Measurements from ENCODE around the gene FANCE. TPM values are rescaled to one million over a fixed set of nuclear protein-coding genes. Genes with fewer than 3 reads are reported as not detected.

Gene FANCE
- total RNA-seq, 1 donor from 2014 or later: 33.4 TPM

DNA sequence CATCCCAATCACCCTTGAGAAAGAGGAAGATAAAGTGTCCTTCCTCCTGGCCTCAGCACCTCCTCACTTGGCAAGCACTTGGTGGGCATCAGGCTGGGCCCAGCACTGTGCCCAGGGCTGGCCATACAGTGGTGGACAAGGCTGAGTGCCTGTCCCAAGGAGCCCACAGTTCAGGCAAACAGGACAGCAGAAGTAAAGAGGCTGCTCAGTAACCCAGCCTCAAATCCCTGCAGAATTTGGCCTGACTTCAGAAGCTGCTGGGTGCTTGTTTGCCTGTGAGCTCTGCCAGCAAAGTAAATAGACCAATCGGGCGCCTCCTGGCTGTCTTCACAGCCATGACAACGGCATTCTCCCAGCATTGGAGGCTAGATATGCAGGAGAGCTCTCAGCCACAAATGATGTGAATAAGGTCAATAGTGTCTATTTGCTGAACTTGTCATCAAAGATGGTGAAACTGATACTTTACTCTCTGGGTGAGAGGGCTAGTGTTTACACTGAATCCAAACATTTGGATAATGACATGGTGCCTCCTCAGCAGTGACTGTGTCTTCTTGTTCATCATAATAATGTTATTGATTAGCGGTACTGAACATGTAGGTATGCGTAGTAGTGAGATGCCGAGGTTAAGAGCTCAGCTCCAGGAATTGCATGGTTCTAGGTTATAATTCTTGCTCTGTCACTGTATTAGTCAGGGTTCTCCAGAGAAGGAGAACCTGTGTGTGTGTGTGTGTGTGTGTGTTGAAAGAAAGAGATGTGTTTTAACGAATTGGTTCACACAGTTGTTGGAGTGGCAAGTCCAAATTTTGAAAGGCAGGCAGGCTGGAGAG is 36.9 kb upstream of the FANCE start:
- H3K27ac Mint-ChIP-seq (ENCODE audit: unreplicated experiment): no peak overlapping the region
- peaks cover 3% of the 10 kb centered on the region for H3K27me3 Mint-ChIP-seq (ENCODE audit: unreplicated experiment)
- no peak overlapping the region for H3K4me3 Mint-ChIP-seq (ENCODE audit: unreplicated experiment)
- H3K9me3 Mint-ChIP-seq (ENCODE audit: unreplicated experiment): no peaks in the 10 kb centered on the region
- TF ChIP-seq, protein P1, sequence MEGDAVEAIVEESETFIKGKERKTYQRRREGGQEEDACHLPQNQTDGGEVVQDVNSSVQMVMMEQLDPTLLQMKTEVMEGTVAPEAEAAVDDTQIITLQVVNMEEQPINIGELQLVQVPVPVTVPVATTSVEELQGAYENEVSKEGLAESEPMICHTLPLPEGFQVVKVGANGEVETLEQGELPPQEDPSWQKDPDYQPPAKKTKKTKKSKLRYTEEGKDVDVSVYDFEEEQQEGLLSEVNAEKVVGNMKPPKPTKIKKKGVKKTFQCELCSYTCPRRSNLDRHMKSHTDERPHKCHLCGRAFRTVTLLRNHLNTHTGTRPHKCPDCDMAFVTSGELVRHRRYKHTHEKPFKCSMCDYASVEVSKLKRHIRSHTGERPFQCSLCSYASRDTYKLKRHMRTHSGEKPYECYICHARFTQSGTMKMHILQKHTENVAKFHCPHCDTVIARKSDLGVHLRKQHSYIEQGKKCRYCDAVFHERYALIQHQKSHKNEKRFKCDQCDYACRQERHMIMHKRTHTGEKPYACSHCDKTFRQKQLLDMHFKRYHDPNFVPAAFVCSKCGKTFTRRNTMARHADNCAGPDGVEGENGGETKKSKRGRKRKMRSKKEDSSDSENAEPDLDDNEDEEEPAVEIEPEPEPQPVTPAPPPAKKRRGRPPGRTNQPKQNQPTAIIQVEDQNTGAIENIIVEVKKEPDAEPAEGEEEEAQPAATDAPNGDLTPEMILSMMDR (IDR thresholded peaks at IDR 0.05; ENCODE audit: partially characterized antibody, unreplicated experiment): peak; percentile 28
- peak; percentile 60 for DNase-seq
- H3K36me3 Mint-ChIP-seq (ENCODE audit: unreplicated experiment): peaks cover 6% of the 10 kb centered on the region
- H3K4me1 Mint-ChIP-seq (ENCODE audit: low read depth, unreplicated experiment): peaks cover 5% of the 10 kb centered on the region

DNA sequence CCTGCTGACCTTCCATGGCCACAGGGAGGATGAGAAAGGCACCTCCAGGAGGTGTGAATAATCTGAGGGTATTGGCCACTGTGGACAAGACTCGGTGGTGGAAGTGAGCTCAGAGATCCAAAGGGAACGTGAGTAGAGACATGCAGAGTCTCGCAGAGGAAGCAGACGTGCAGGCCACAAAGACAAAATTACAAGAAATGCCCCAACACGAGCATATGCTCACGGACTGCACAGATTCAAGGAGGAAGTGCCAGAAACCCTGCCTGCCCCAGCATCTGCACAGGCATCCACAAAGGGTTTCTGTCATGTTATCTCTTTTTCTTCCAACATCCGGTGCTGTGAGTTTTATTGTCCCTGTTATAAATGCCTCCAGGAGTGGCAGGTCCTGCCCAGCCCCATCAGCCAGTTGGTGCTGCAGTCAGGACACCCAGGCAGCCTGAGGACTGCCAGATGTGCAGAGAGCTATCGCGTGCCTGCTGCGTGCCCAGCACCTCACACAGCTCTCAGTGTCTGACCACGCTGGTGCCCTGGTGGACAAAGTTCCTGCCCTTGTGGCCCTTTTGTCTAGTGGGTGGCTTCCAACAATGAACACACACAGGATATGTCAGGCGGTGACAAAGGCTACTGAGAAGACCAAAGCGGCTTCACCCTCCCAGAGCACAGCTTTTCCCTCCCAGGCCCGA is 34.0 kb upstream of the FANCE start:
- H3K27ac Mint-ChIP-seq (ENCODE audit: unreplicated experiment): no peak overlapping the region
- peaks cover 1% of the 10 kb centered on the region for H3K27me3 Mint-ChIP-seq (ENCODE audit: unreplicated experiment)

DNA sequence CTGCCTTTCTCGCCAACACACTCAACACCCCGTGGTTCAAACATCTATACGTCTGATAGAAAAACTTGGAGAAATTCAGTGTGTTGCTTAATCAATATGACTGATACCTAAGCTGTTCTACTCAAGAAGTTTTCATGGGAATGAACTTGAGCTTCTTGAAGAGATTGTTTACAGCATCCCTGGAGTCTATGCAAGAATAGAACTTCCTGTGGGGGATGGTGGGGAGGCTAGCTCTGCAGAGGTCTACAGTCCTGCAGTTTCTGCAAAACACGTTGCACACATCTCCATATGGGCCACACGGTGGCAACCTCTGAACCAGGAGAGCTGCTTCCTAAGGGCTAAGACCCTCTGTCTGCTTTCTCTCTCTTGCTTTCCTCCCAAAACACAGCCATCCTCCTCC is 32.7 kb upstream of the FANCE start:
- H3K36me3 Mint-ChIP-seq (ENCODE audit: unreplicated experiment): no peaks in the 10 kb centered on the region
- H3K27ac Mint-ChIP-seq (ENCODE audit: unreplicated experiment): no peak overlapping the region
- H3K9me3 Mint-ChIP-seq (ENCODE audit: unreplicated experiment): peaks cover 1% of the 10 kb centered on the region
- TF ChIP-seq, protein P1 (IDR thresholded peaks at IDR 0.05; ENCODE audit: partially characterized antibody, unreplicated experiment): no peak
- peaks cover 3% of the 10 kb centered on the region for H3K4me1 Mint-ChIP-seq (ENCODE audit: low read depth, unreplicated experiment)
- no peak for DNase-seq
- no peak overlapping the region for H3K4me3 Mint-ChIP-seq (ENCODE audit: unreplicated experiment)
- peaks cover 1% of the 10 kb centered on the region for H3K27me3 Mint-ChIP-seq (ENCODE audit: unreplicated experiment)

More for the DNA sequence above, 34.0 kb upstream of the FANCE start:
- H3K4me1 Mint-ChIP-seq (ENCODE audit: low read depth, unreplicated experiment): peaks cover 3% of the 10 kb centered on the region
- H3K9me3 Mint-ChIP-seq (ENCODE audit: unreplicated experiment): no peaks in the 10 kb centered on the region
- no peak for DNase-seq
- no peaks in the 10 kb centered on the region for H3K36me3 Mint-ChIP-seq (ENCODE audit: unreplicated experiment)
- TF ChIP-seq, protein P1 (IDR thresholded peaks at IDR 0.05; ENCODE audit: partially characterized antibody, unreplicated experiment): no peak
- H3K4me3 Mint-ChIP-seq (ENCODE audit: unreplicated experiment): no peak overlapping the region

DNA sequence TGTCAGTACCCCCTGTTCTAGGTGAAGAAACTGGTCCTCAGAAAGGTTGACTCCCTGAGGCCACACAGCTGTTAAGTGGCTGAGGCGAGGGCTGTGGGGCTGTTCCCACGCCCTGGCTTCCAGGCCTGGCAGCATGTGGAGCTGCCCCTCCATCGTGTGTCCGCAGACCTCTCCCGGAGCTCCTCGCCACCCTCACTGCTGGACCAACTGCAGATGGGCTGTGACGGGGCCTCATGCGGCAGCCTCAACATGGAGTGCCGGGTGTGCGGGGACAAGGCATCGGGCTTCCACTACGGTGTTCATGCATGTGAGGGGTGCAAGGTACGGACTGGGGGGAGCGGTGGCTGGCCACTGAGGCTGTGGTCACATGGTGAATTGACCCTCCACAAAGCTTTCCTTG is 32.2 kb upstream of the FANCE start:
- TF ChIP-seq, protein P1 (IDR thresholded peaks at IDR 0.05; ENCODE audit: partially characterized antibody, unreplicated experiment): no peak
- H3K9me3 Mint-ChIP-seq (ENCODE audit: unreplicated experiment): peaks cover 1% of the 10 kb centered on the region
- H3K4me1 Mint-ChIP-seq (ENCODE audit: low read depth, unreplicated experiment): peaks cover under 1% of the 10 kb centered on the region
- H3K27me3 Mint-ChIP-seq (ENCODE audit: unreplicated experiment): peaks cover 1% of the 10 kb centered on the region
- no peak for DNase-seq
- no peak overlapping the region for H3K4me3 Mint-ChIP-seq (ENCODE audit: unreplicated experiment)
- H3K36me3 Mint-ChIP-seq (ENCODE audit: unreplicated experiment): no peaks in the 10 kb centered on the region
- H3K27ac Mint-ChIP-seq (ENCODE audit: unreplicated experiment): no peak overlapping the region

DNA sequence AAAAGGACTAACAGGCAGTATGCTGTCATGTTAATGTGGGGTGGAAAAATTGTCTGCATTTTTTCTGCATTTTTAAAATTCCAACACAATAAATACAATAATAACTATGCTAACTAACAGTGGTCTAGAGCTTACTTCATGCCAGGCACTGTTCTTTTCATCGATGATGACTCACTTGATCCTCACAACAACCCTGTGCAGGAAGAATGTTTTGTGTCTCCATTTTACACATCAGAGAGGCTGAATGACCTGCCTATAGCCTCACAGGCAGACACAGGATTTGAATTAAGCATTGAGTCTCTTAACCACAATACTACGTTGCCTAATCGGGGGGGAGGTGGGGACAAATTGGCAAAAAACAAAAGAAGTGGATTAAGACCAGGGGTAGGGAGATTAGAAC is 26.9 kb upstream of the FANCE start:
- Mint-ChIP-seq H3K9me3 (ENCODE audit: unreplicated experiment) (peaks cover 5% of the 10 kb centered on the region), H3K27me3 (ENCODE audit: unreplicated experiment) (no peaks in the 10 kb centered on the region), H3K27ac (ENCODE audit: unreplicated experiment) (no peak overlapping the region), H3K4me3 (ENCODE audit: unreplicated experiment) (no peak overlapping the region), H3K4me1 (ENCODE audit: low read depth, unreplicated experiment) (no peaks in the 10 kb centered on the region), H3K36me3 (ENCODE audit: unreplicated experiment) (peaks cover 18% of the 10 kb centered on the region)
- DNase-seq: no peak
- TF ChIP-seq, protein P1 (IDR thresholded peaks at IDR 0.05; ENCODE audit: partially characterized antibody, unreplicated experiment): no peak
